Measurements from ENCODE around the gene UGT3A1.

- TF ChIP-seq MAX (IDR thresholded peaks at IDR 0.05; ENCODE audit: low read depth) (no peak), REST (IDR thresholded peaks at IDR 0.05; ENCODE audit: low read depth, low read length) (no peak), CTCF (IDR thresholded peaks at IDR 0.05) (no peak), EZH2phosphoT487 (IDR thresholded peaks at IDR 0.05; ENCODE audit: borderline replicate concordance, low read depth) (no peak)
These were observed 670 bp downstream of the UGT3A1 start for GRCh38 chr5:35990520-35990919.
